Eye (tissue), 1 donor: Measurements from ENCODE around the gene COPZ1.

Experiments used
- DNase-seq: peaks from one replicate; pipeline ENCODE4 v3.0.0-alpha.2; 2015

COPZ1 gene

GRCh38 chr12:54359762-54360351 is 34.9 kb downstream of the COPZ1 start:
- DNase-seq, result no peak

DNA sequence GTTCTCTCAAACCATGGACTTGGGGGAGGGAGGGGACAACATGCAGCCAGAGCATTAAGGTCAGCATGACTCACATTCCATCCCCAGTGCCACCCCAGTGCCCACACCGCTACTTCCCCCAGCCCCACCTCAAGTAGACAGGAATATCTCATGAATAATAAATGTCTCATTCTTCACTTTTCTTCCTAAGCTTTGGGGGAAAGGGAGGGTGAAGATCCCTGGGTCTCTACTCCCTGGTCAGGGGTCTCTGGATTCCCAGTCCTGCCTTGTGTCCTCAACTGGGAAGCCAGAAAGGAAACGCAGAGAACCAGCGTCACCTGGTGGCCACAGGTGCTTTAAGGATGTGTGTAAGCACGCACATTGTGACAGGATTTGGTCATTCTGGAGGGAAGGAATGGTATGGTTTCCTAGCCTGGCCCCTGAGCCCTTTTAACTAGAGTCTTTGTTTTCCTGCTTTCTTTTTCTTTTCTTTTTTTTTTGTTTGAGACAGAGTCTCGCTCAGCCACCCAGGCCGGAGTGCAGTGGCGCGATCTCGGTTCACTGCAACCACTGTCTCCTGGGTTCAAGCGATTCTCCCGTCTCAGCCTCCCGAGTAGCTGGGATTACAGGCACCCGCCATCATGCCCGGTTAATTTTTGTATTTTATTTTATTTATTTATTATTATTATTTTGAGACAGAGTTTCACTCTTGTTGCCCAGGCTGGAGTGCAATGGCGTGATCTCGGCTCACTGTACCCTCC is 36.0 kb downstream of the COPZ1 start:
- peak; percentile 95 for DNase-seq

GRCh38 chr12:54363047-54363446 is 38.1 kb downstream of the COPZ1 start:
- DNase-seq, result no peak

- DNase-seq, result no peak
Measured at GRCh38 chr12:54363618-54364017, 38.7 kb downstream of the COPZ1 start.

DNA sequence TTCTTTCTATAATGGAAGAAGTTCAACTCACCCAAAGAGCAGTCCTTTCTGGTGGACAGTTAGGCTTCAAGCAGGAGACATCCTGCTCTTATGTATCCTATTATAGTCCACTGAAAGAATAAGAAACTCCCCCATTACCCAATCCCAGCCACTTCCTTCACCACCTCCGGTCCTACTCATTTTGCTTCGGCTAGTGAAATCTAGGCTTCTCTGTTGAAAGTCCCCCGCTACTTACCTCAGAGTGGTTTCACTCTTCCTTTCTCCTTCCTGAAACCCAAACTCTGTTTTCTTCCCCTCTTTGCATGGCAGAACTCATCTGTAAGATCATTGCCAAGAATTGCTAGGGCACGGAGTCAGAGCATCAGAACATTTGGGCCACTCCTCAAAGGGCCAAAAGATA is 39.5 kb downstream of the COPZ1 start, which contains the start of gene GPR84:
Gene GPR84, minus strand, starts transcription at position 74 of the 400 bp plus-strand sequence. CDS start 635 bp downstream, outside the sequence.
- DNase-seq, result no peak

DNA sequence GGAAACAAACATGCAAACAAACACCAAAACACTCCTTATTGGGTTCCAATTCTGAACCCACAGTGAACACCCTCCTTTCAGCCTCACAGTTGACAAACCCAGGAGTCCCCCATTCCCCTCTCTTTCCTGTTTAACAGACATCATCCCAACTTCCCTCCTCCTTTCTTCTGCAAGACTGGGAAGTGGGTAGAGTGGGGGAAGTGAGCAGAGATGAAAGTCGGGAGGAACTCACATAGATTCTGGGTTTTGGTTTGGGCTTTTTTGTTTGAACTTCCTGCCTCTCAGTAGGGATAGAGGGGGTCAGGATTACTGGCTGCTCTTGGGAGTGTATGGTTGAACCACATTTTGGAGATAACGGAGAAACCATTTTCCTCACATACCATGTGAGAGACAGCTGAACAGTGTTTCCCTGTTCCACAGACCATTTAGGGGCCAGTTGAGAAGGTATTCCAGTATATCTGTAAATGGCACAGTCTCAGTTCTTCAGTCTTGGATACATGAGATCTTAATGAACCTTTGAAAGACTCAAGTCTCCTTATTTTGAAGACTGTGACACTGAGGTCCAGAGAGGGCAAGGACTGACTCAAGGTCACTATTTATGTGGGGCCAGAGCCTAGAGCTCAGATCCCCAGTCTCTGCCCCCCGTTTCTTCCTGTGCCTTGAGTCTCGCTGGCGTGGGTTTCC is 43.2 kb downstream of the COPZ1 start:
- no peak for DNase-seq

- peak; percentile 97 for DNase-seq
Measured at GRCh38 chr12:54368709-54369596, 44.0 kb downstream of the COPZ1 start.

DNA sequence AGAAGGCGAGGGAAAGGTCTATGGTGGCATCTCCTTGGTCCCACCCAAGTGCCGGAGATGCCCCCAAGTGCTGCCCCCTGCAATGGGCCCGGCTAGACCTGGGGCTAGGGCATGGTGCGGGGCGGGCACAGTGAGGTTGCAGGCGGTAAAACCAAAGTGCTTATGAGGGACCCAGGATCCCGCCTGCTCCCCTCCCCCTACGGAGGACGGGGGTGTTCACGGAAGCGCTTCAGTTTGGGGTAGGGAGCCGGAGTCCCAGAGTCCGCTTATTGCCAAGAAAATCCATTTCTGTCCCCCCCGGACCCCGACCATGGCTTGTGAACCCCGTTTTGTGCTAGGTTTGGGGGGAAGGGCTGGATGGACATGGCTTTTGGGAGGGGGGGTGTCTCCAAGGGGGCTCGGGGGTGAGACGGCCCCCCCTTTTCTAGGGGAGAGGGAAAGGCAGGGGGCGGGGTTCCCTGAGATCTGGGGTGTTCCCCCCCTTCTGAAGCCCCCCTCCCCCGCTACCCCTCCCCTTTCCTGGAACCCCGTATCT is 44.7 kb downstream of the COPZ1 start:
- no peak for DNase-seq

DNA sequence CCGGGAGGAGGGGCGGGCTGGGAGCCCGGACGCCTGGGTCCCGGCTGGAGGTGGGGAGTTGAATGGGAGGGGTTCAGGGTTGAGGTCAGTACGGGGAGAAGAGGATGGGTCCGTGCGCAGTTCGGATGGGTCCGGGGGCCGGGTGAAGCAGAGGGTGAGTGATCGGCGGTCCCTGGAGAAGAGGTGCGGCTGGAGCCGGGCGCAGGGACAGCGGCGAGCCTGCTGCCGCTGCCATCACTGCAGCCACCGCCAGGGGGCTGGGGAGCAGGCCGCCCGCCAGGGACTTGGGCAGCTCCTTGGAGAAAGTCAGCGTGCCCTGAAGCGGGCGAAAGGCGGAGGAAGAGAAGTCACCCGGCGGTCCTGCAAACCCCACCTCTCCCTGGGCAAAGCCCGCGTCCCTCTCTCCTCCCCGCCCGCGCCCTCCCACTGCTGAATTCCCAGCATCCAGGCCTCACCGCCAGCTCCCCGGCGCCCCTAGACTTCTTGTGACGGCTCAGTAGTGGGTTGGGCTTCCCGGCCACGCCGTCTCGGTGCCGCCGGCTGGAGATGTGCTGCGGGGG is 45.3 kb downstream of the COPZ1 start:
- DNase-seq, result peak; percentile 92

DNA sequence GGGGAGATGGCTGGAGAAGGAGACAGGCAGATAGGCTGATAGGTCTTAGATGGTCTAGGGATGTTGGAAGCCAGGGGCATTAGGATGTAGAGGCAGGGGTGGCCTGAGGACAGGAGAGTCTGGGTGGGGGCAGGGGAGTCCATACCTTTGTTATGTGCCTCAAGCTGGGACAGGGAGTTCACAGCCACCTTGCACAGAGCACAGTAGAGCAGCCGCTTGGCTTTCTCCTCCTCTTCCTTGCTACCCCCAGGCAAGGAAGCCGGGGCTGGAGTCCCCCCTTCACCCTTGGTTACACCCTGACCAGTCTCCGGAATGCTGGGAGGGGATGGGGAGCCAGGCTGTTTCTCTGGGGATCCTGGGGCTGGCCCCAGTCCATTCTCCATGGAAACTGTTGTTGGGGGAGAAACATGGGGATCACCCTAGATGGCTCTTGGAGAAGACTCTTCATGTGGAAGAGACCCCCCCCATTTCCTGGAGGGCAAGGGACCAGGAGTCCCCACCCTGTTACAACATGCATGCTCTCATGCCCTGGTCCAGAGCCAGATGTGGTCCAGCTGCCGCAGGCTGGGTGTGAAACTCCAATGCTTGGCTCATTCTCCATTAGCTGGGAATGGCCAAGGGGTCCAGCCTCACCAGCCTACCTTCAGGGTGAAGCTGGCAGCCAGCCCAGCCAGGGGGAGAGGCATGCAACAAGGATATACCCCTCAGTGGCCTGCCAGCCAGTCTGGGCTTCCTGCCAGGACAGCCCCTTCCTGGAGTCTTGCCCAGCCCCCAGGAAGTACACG is 46.6 kb downstream of the COPZ1 start:
- peak; percentile 46 for DNase-seq

GRCh38 chr12:54372113-54372806 is 47.3 kb downstream of the COPZ1 start:
- DNase-seq, result no peak

GRCh38 chr12:54373649-54374561 is 49.0 kb downstream of the COPZ1 start:
- DNase-seq, result no peak

GRCh38 chr12:54374562-54375258 is 49.8 kb downstream of the COPZ1 start:
- DNase-seq, result peak; percentile 43

GRCh38 chr12:54375259-54375579 is 50.3 kb downstream of the COPZ1 start:
- DNase-seq, result no peak

- no peak for DNase-seq
Measured at GRCh38 chr12:54376596-54376995, 51.7 kb downstream of the COPZ1 start.

- DNase-seq, result no peak
Measured at GRCh38 chr12:54377007-54377406, 52.1 kb downstream of the COPZ1 start.

DNA sequence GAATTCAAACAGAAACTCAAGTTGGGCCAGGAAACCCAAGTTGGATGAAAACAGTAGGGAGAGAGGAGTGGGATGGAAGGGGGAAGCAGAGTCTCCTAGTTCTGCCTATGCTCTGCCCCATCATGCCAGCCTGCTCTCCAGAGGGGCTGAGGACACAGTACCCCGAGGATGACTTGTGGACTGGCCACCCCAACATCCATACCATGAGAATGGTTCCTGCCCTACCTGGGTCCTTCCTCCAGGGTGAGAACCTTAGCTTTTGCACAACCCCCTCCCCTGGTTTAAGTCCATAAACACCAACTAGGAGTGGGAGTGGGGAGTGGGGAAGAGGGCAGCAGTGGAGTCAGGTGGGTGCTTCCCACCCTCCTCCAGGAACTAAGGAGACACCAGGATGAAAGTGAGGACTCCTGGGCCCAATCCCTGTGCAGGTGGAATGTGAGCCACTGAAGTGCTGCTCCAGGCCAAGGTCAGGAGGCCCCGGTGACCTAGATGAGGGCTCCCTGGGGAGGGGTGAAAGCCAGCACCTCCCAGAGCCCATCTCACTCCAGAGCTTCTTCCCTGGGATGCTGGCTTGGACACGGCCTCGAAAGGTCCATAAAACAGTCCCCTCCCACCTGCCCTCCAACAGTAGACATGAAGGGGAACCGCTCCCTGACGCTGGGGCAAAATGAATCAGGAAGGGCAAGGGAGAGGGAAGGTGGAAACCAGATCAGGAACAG is 53.0 kb downstream of the COPZ1 start:
- no peak for DNase-seq

DNA sequence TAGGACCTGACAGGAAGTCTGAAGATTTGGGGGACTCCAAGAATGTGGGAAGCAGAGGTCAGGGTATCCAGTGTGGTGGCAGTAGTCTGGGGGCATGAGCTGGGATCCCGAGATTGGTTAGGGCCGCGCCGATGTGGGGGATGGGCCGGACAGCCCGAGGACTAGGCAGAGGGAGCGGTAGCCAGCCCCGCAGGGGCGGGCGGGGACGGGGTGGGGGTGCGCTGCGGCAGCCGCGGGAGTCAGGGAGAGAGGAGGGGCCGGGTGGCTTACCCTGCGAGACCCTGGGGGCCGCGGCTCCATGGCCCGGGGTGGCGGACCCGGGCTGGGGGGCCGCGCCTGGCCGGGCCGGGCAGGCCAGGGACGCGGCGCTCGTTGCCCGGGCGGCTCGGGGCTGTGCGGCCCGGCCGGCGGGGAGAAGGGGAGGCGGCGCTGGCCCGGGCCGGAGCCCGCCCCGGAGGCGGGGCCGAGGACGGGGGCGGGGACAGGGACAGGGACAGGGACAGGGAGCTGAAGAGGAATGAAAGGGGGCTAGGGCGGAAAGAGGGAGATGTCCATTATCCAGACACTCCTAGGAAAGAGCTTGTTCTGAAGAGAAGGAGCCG is 54.0 kb downstream of the COPZ1 start:
- DNase-seq, result peak; percentile 76
